GM12874 (cell line): ENCODE measurements around the gene RAD23A.

Experiments
- CTCF ChIP-seq: IDR thresholded peaks from 2 replicates; pipeline ENCODE4 v1.5.1; 2011; ENCODE audit warnings: low read depth, mild to moderate bottlenecking, control low read depth, low read length, moderate library complexity; ENCODE audit not compliant: insufficient read depth

RAD23A gene

GRCh38 chr19:12939975-12940423, 5.7 kb upstream of the RAD23A start:
- no peak for TF ChIP-seq CTCF

GRCh38 chr19:12940897-12941296, 4.8 kb upstream of the RAD23A start:
- TF ChIP-seq CTCF, result no peak

- TF ChIP-seq CTCF, result no peak
Measured at GRCh38 chr19:12943437-12944044, 2.1 kb upstream of the RAD23A start.

GRCh38 chr19:12944104-12944674, 1.5 kb upstream of the RAD23A start:
- no peak for TF ChIP-seq CTCF

GRCh38 chr19:12946092-12946721, 545 bp downstream of the RAD23A start:
- TF ChIP-seq CTCF, result no peak

GRCh38 chr19:12946731-12947496, 1.3 kb downstream of the RAD23A start:
- no peak for TF ChIP-seq CTCF
